Urothelium cell line (cell line): ENCODE results near the gene KRTAP3-3.
A peak's percentile ranks its signal among the peaks of the same experiment; 100 is the strongest.

ENCODE experiments used
- DNase-seq: peaks from one replicate; pipeline ENCODE4 v3.0.0; 2011; ENCODE audit warnings: low spot score, mixed read lengths
- FAIRE-seq: peaks from 2 replicates; lab custom pipeline; 2011; peaks lifted over from hg19 to GRCh38; lab: Jason Lieb, UNC

The KRTAP3-3 gene

GRCh38 chr17:40962059-40962561 is 31.9 kb downstream of the KRTAP3-3 start:
- FAIRE-seq: no peak
- no peak for DNase-seq

- FAIRE-seq: no peak
- DNase-seq: no peak
Observed at GRCh38 chr17:40961591-40961990, 32.4 kb downstream of the KRTAP3-3 start.

- DNase-seq (no peak), FAIRE-seq (no peak)
Observed at GRCh38 chr17:40960144-40960543, 33.8 kb downstream of the KRTAP3-3 start.

- DNase-seq (no peak), FAIRE-seq (no peak)
Observed at GRCh38 chr17:40958086-40958953, 35.6 kb downstream of the KRTAP3-3 start.

GRCh38 chr17:40956401-40957254 is 37.3 kb downstream of the KRTAP3-3 start:
- DNase-seq (peak; percentile 71), FAIRE-seq (peak; percentile 35)

GRCh38 chr17:40953881-40954280 is 40.1 kb downstream of the KRTAP3-3 start:
- peak; percentile 42 for DNase-seq
- FAIRE-seq: peak; percentile 23

GRCh38 chr17:40952661-40953060 is 41.3 kb downstream of the KRTAP3-3 start:
- FAIRE-seq: peak; percentile 32

GRCh38 chr17:40952154-40952553 is 41.8 kb downstream of the KRTAP3-3 start:
- no peak for DNase-seq
- FAIRE-seq: no peak

More at GRCh38 chr17:40952661-40953060, 41.3 kb downstream of the KRTAP3-3 start:
- no peak for DNase-seq

GRCh38 chr17:40951011-40951622 is 42.8 kb downstream of the KRTAP3-3 start:
- peak; percentile 83 for FAIRE-seq
- no peak for DNase-seq

GRCh38 chr17:40950176-40950575 is 43.8 kb downstream of the KRTAP3-3 start:
- no peak for FAIRE-seq
- DNase-seq: no peak

GRCh38 chr17:40949418-40949817 is 44.5 kb downstream of the KRTAP3-3 start:
- FAIRE-seq (no peak), DNase-seq (no peak)

GRCh38 chr17:40947929-40948328 is 46.0 kb downstream of the KRTAP3-3 start:
- no peak for DNase-seq
- FAIRE-seq: no peak

- DNase-seq (no peak), FAIRE-seq (no peak)
Observed at GRCh38 chr17:40945414-40945813, 48.5 kb downstream of the KRTAP3-3 start.

GRCh38 chr17:40944531-40944930 is 49.4 kb downstream of the KRTAP3-3 start:
- DNase-seq (no peak), FAIRE-seq (no peak)
